ENCODE measurements around the gene ANO7. TPM values are rescaled to one million over a fixed set of nuclear protein-coding genes. Genes with fewer than 3 reads are reported as not detected.

ANO7 gene
- total RNA-seq, 2 experiments from 2014 or later: 0.14 to 0.25 TPM

GRCh38 chr2:241191081-241191480 is 2.6 kb downstream of the ANO7 start:
- DNase-seq (peak in 1 of 14 experiments; percentile 9), ATAC-seq (ENCODE audit: poor library complexity) (no peak)
- intact Hi-C loops (cut with DNase I, micrococcal nuclease): no loop called here
- Histone ChIP-seq H3K9me3 (ENCODE audit: control insufficient read depth in 1 of 2, insufficient read depth in 1 of 2, low read length in 2 of 2) (no peaks in the 10 kb centered on the region), H3K27ac (ENCODE audit: low read depth in 1 of 2, low read length in 2 of 2) (no peak overlapping the region), H3K4me3 (ENCODE audit: low read length) (no peak overlapping the region), H3K36me3 (ENCODE audit: insufficient read depth, low read length) (no peaks in the 10 kb centered on the region), H3K27me3 (ENCODE audit: control insufficient read depth in 1 of 2, insufficient read depth in 2 of 2, low read length in 2 of 2) (no peaks in the 10 kb centered on the region), H3K4me1 (ENCODE audit: insufficient read depth, low read length) (no peaks in the 10 kb centered on the region)
- Mint-ChIP-seq H3K4me1 (ENCODE audit: low read depth) (no peaks in the 10 kb centered on the region), H3K27me3 (no peaks in the 10 kb centered on the region), H3K27ac (no peak overlapping the region), H3K4me3 (no peak overlapping the region), H3K36me3 (ENCODE audit: low read depth) (no peaks in the 10 kb centered on the region), H3K9me3 (no peaks in the 10 kb centered on the region)
- ChIA-PET POLR2A (no interaction called here), CTCF (no interaction called here)
- TF ChIP-seq CTCF (IDR thresholded peaks at IDR 0.05): no peak

GRCh38 chr2:241193271-241193670 is 4.8 kb downstream of the ANO7 start:
- DNase-seq (no peak), ATAC-seq (ENCODE audit: poor library complexity) (no peak)
- Mint-ChIP-seq H3K27ac (no peak overlapping the region), H3K9me3 (no peaks in the 10 kb centered on the region), H3K4me3 (no peak overlapping the region), H3K36me3 (ENCODE audit: low read depth) (no peaks in the 10 kb centered on the region), H3K4me1 (ENCODE audit: low read depth) (no peaks in the 10 kb centered on the region), H3K27me3 (no peaks in the 10 kb centered on the region)
- ChIA-PET POLR2A (no interaction called here), CTCF (no interaction called here)
- TF ChIP-seq CTCF (IDR thresholded peaks at IDR 0.05): no peak
- Histone ChIP-seq H3K36me3 (ENCODE audit: insufficient read depth, low read length) (no peaks in the 10 kb centered on the region), H3K27me3 (ENCODE audit: control insufficient read depth in 1 of 2, insufficient read depth in 2 of 2, low read length in 2 of 2) (no peaks in the 10 kb centered on the region), H3K4me1 (ENCODE audit: insufficient read depth, low read length) (no peaks in the 10 kb centered on the region), H3K4me3 (ENCODE audit: low read length) (no peak overlapping the region), H3K27ac (ENCODE audit: low read depth in 1 of 2, low read length in 2 of 2) (no peak overlapping the region), H3K9me3 (ENCODE audit: control insufficient read depth in 1 of 2, insufficient read depth in 1 of 2, low read length in 2 of 2) (no peaks in the 10 kb centered on the region)
- intact Hi-C loops (cut with DNase I, micrococcal nuclease): no loop called here

- intact Hi-C loops (cut with DNase I, micrococcal nuclease): no loop called here
Observed at GRCh38 chr2:241194811-241195210, 6.3 kb downstream of the ANO7 start.

More at GRCh38 chr2:241194811-241195210, 6.3 kb downstream of the ANO7 start:
- Mint-ChIP-seq H3K27me3 (no peaks in the 10 kb centered on the region), H3K4me1 (ENCODE audit: low read depth) (no peaks in the 10 kb centered on the region), H3K9me3 (no peaks in the 10 kb centered on the region), H3K4me3 (no peak overlapping the region), H3K27ac (no peak overlapping the region), H3K36me3 (ENCODE audit: low read depth) (no peaks in the 10 kb centered on the region)
- no peak for ATAC-seq (ENCODE audit: poor library complexity)
- no peaks in the 10 kb centered on the region for H3K27me3 ChIP-seq (ENCODE audit: control insufficient read depth in 1 of 2, insufficient read depth in 2 of 2, low read length in 2 of 2)
- no peak for TF ChIP-seq CTCF (IDR thresholded peaks at IDR 0.05)
- H3K27ac ChIP-seq (ENCODE audit: low read depth in 1 of 2, low read length in 2 of 2): no peak overlapping the region
- no peak overlapping the region for H3K4me3 ChIP-seq (ENCODE audit: low read length)
- no peaks in the 10 kb centered on the region for H3K9me3 ChIP-seq (ENCODE audit: control insufficient read depth in 1 of 2, insufficient read depth in 1 of 2, low read length in 2 of 2)
- peak in 1 of 14 experiments; percentile 0 for DNase-seq
- H3K4me1 ChIP-seq (ENCODE audit: insufficient read depth, low read length): no peaks in the 10 kb centered on the region
- ChIA-PET POLR2A (no interaction called here), CTCF (no interaction called here)
- no peaks in the 10 kb centered on the region for H3K36me3 ChIP-seq (ENCODE audit: insufficient read depth, low read length)

All from CD4-positive, alpha-beta T cell (primary cell).